GM23338 (cell line): ENCODE results near the gene TBX1. TPM values are rescaled to one million over a fixed set of nuclear protein-coding genes. Genes with fewer than 3 reads are reported as not detected.

Experiments
- ATAC-seq: fragments of 200-7000 bp; cut with Tn5 transposase; 3 replicates; pipeline ENCODE4 v1.9.1; 2020
- DNase-seq: peaks from one replicate; pipeline ENCODE4 v3.0.0-alpha.2; 2015; ENCODE audit warnings: low spot score
- H2AFZ ChIP-seq: fragments of 200-600 bp; sonication (generic); 2 replicates; pipeline ENCODE4 v1.8.0; 2016; ENCODE audit warnings: antibody characterized with exemption, mild to moderate bottlenecking, moderate library complexity
- H3F3A ChIP-seq: fragments of 200-600 bp; sonication (generic); replicated peaks from 2 replicates; pipeline ENCODE4 v1.8.0; 2017; ENCODE audit warnings: antibody characterized with exemption, mixed run types, low read depth
- H3K27ac ChIP-seq: fragments of 200-600 bp; sonication (generic); 2 replicates; pipeline ENCODE4 v1.6.1; 2016; ENCODE audit warnings: low read depth
- H3K27me3 ChIP-seq: fragments of 200-600 bp; sonication (generic); 2 replicates; pipeline ENCODE4 v1.8.0; 2016; ENCODE audit warnings: mild to moderate bottlenecking, mixed run types, moderate library complexity; ENCODE audit not compliant: insufficient read depth
- H3K36me3 ChIP-seq: fragments of 200-600 bp; sonication (generic); 2 replicates; pipeline ENCODE4 v1.8.0; 2016; ENCODE audit warnings: mild to moderate bottlenecking; ENCODE audit not compliant: insufficient read depth
- H3K4me1 ChIP-seq: fragments of 200-600 bp; sonication (generic); 2 replicates; pipeline ENCODE4 v1.8.0; 2016; ENCODE audit warnings: mild to moderate bottlenecking, moderate library complexity; ENCODE audit not compliant: insufficient read depth
- H3K4me2 ChIP-seq: fragments of 200-600 bp; sonication (generic); 2 replicates; pipeline ENCODE4 v1.7.1; 2017; ENCODE audit warnings: mixed run types
- H3K4me3 ChIP-seq: fragments of 200-600 bp; sonication (generic); 2 replicates; pipeline ENCODE4 v1.6.1; 2016; ENCODE audit warnings: mixed run types
- H3K79me2 ChIP-seq: fragments of 200-600 bp; sonication (generic); replicated peaks from 2 replicates; pipeline ENCODE4 v1.8.0; 2017; ENCODE audit warnings: mild to moderate bottlenecking; ENCODE audit not compliant: insufficient read depth
- H3K9me2 ChIP-seq: fragments of 200-600 bp; sonication (generic); 2 replicates; pipeline ENCODE4 v1.8.0; 2017; ENCODE audit not compliant: insufficient read depth
- H4K20me1 ChIP-seq: fragments of 200-600 bp; sonication (generic); replicated peaks from 2 replicates; pipeline ENCODE4 v1.8.0; 2017; ENCODE audit warnings: mild to moderate bottlenecking; ENCODE audit not compliant: insufficient read depth
- H3K27ac Mint-ChIP-seq: 2 replicates; pipeline ENCODE4 v1.8.0; 2020; ENCODE audit warnings: inconsistent platforms, mild to moderate bottlenecking, moderate library complexity, mixed read lengths
- H3K27me3 Mint-ChIP-seq: 3 replicates; pipeline ENCODE4 v1.8.0; 2022; ENCODE audit warnings: low read depth, mild to moderate bottlenecking, moderate library complexity, mixed read lengths, inconsistent platforms; ENCODE audit not compliant: insufficient read depth, poor library complexity
- H3K36me3 Mint-ChIP-seq: 3 replicates; pipeline ENCODE4 v1.8.0; 2021; ENCODE audit warnings: low read depth, mild to moderate bottlenecking, inconsistent platforms, moderate library complexity, mixed read lengths
- H3K4me1 Mint-ChIP-seq: 3 replicates; pipeline ENCODE4 v1.8.0; 2020; ENCODE audit warnings: mild to moderate bottlenecking, inconsistent platforms, mixed read lengths
- H3K4me3 Mint-ChIP-seq: 3 replicates; pipeline ENCODE4 v1.8.0; 2021; ENCODE audit warnings: moderate library complexity, mild to moderate bottlenecking, inconsistent platforms, mixed read lengths
- H3K9me3 Mint-ChIP-seq: 3 replicates; pipeline ENCODE4 v1.8.0; 2020; ENCODE audit warnings: moderate library complexity, mild to moderate bottlenecking, inconsistent platforms, mixed read lengths
- EZH2 ChIP-seq: fragments of 200-600 bp; sonication (generic); IDR thresholded peaks from one replicate; pipeline ENCODE4 v1.8.0; 2017; ENCODE audit warnings: antibody characterized with exemption, mild to moderate bottlenecking, low read depth; ENCODE audit not compliant: unreplicated experiment
- EZH2phosphoT487 ChIP-seq: fragments of 200-600 bp; sonication (generic); IDR thresholded peaks from one replicate; pipeline ENCODE4 v1.8.1; 2018; ENCODE audit warnings: antibody characterized with exemption; ENCODE audit not compliant: unreplicated experiment
- JUNB ChIP-seq: IDR thresholded peaks from one replicate; pipeline ENCODE4 v1.6.1; 2016; ENCODE audit warnings: antibody characterized with exemption; ENCODE audit not compliant: unreplicated experiment
- NANOG ChIP-seq: IDR thresholded peaks from 2 replicates; pipeline ENCODE4 v1.6.1; 2016; ENCODE audit warnings: antibody characterized with exemption, borderline replicate concordance
- STAT1 ChIP-seq: IDR thresholded peaks from one replicate; pipeline ENCODE4 v1.6.1; 2016; ENCODE audit warnings: antibody characterized with exemption; ENCODE audit not compliant: unreplicated experiment
- ZNF114 ChIP-seq: fragments of 250-450 bp; sonication (Bioruptor Pico); IDR thresholded peaks from 2 replicates; pipeline ENCODE4 v1.5.0; 2020; ENCODE audit warnings: mild to moderate bottlenecking, moderate library complexity
- ZNF331 ChIP-seq: fragments of 250-450 bp; sonication (Bioruptor Pico); IDR thresholded peaks from 2 replicates; pipeline ENCODE4 v1.5.0; 2020; ENCODE audit warnings: low read depth, mild to moderate bottlenecking, moderate library complexity
- ZNF462 ChIP-seq: fragments of 250-450 bp; sonication (Bioruptor Pico); IDR thresholded peaks from 2 replicates; pipeline ENCODE4 v1.5.0; 2020; ENCODE audit warnings: mild to moderate bottlenecking, moderate library complexity
- polyA plus RNA-seq: library from polyadenylated mRNA; unstranded; fragments of >200 nt; fragmentation: Nextera tagmentation; extraction: Ambion mirVana; gene quantifications from 2 replicates; pipeline ENCODE4 v1.2.1, GENCODE V29; 2016
- total RNA-seq: library from RNA; depleted of rRNA; stranded (reverse); fragments of >200 nt; shearing (Covaris generic); gene quantifications from 2 replicates; pipeline ENCODE4 v1.2.3, GENCODE V29; 2014
- TF ChIP-seq, protein P1 (sequence below): IDR thresholded peaks from one replicate; pipeline ENCODE4 v1.6.1; 2018; ENCODE audit warnings: antibody characterized with exemption; ENCODE audit not compliant: unreplicated experiment
- TF ChIP-seq, protein P2 (sequence below), 2 experiments: fragments of 200-600 bp in 1 of 2; sonication (generic) in 1 of 2; conservative IDR thresholded peaks; 2 replicates each; pipeline versions ENCODE4 v1.5.1 to v1.6.1; 2016 to 2017; ENCODE audit warnings: antibody characterized with exemption in 2 of 2, low read depth in 2 of 2, mild to moderate bottlenecking in 2 of 2, moderate library complexity in 1 of 2

The TBX1 gene
- total and polyA plus RNA-seq, 2 experiments from 2014 or later, result 0.19 to 0.66 TPM

DNA sequence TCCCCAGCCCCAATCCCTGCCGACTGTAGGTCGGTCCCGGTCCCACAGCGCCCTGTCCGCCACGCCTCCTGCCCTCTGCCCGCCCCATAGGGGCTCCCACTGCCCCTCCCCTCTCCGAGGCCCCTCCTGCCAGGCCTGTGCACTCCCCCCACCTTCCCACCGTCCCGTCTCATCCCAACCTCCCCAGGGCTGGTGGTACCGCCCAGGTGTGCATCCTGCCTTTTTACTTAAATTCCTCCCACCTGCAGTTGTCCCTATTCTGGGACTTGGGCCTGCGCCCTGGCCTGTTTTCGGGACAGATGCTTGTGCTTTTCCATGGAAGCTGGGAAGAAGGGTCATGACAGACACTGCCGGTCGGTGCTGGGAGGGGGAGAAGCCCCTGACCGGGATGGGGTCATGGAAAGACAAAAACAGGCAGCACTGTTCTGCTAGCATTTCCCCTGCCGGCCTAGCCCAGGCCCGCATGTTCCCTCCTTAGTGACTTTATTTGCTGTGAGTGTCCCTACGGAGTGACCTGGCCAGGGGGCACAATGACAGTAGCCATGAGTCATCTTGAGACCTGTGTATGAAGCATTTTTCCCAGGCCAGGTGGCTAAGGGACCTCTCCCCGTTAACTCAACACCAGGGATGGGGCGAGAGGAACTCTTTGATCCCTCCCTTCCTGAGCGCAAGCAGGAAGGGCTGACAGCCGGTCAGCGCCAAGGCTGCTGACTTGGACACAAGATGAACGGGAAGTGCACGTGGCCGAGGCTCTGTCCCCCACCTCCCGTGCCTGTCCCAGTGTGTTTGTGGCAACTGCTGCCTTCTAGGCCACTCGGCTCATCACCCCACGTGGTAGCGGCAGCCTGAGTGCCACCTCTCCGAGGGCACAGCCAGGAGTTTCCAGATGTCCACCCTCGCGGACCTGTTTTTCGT lies 7.1 kb downstream of the TBX1 start:
- DNase-seq, result peak; percentile 75

More for the DNA sequence above, 7.1 kb downstream of the TBX1 start:
- Histone ChIP-seq H3K4me3 (peak overlapping the region; percentile 48), H3K4me2 (peak overlapping the region; percentile 70), H2AFZ (peak overlapping the region; percentile 74; the same call in 1 of the 2 replicates), H3K79me2 (no peaks in the 10 kb centered on the region), H3K27me3 (peaks cover 86% of the 10 kb centered on the region), H3K4me1 (peaks cover 29% of the 10 kb centered on the region), H3F3A (peaks cover 9% of the 10 kb centered on the region), H3K36me3 (no peaks in the 10 kb centered on the region), H4K20me1 (no peaks in the 10 kb centered on the region; the same call in 1 of the 2 replicates), H3K27ac (no peak overlapping the region), H3K9me2 (no peaks in the 10 kb centered on the region)
- TF ChIP-seq EZH2 (no peak), EZH2phosphoT487 (no peak), ZNF462 (no peak), ZNF114 (CRISPR knock-in tag) (no peak), ZNF331 (CRISPR knock-in tag) (no peak), JUNB (no peak), NANOG (no peak), STAT1 (no peak)
- TF ChIP-seq, protein P1, sequence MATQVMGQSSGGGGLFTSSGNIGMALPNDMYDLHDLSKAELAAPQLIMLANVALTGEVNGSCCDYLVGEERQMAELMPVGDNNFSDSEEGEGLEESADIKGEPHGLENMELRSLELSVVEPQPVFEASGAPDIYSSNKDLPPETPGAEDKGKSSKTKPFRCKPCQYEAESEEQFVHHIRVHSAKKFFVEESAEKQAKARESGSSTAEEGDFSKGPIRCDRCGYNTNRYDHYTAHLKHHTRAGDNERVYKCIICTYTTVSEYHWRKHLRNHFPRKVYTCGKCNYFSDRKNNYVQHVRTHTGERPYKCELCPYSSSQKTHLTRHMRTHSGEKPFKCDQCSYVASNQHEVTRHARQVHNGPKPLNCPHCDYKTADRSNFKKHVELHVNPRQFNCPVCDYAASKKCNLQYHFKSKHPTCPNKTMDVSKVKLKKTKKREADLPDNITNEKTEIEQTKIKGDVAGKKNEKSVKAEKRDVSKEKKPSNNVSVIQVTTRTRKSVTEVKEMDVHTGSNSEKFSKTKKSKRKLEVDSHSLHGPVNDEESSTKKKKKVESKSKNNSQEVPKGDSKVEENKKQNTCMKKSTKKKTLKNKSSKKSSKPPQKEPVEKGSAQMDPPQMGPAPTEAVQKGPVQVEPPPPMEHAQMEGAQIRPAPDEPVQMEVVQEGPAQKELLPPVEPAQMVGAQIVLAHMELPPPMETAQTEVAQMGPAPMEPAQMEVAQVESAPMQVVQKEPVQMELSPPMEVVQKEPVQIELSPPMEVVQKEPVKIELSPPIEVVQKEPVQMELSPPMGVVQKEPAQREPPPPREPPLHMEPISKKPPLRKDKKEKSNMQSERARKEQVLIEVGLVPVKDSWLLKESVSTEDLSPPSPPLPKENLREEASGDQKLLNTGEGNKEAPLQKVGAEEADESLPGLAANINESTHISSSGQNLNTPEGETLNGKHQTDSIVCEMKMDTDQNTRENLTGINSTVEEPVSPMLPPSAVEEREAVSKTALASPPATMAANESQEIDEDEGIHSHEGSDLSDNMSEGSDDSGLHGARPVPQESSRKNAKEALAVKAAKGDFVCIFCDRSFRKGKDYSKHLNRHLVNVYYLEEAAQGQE, result no peak
- TF ChIP-seq, protein P2, sequence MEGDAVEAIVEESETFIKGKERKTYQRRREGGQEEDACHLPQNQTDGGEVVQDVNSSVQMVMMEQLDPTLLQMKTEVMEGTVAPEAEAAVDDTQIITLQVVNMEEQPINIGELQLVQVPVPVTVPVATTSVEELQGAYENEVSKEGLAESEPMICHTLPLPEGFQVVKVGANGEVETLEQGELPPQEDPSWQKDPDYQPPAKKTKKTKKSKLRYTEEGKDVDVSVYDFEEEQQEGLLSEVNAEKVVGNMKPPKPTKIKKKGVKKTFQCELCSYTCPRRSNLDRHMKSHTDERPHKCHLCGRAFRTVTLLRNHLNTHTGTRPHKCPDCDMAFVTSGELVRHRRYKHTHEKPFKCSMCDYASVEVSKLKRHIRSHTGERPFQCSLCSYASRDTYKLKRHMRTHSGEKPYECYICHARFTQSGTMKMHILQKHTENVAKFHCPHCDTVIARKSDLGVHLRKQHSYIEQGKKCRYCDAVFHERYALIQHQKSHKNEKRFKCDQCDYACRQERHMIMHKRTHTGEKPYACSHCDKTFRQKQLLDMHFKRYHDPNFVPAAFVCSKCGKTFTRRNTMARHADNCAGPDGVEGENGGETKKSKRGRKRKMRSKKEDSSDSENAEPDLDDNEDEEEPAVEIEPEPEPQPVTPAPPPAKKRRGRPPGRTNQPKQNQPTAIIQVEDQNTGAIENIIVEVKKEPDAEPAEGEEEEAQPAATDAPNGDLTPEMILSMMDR (conservative IDR thresholded peaks at IDR 0.05; ENCODE audit: low read depth in 2 of 2), result no peak
- peak; percentile 43 for ATAC-seq
- H3K27me3 Mint-ChIP-seq, result peaks cover 80% of the 10 kb centered on the region
- H3K36me3 Mint-ChIP-seq, result no peaks in the 10 kb centered on the region
- peaks cover 21% of the 10 kb centered on the region for H3K4me1 Mint-ChIP-seq
- H3K9me3 Mint-ChIP-seq, result peaks cover 3% of the 10 kb centered on the region; the same call in 1 of the 3 replicates
- H3K27ac Mint-ChIP-seq, result no peak overlapping the region
- peak overlapping the region; percentile 52 for H3K4me3 Mint-ChIP-seq
